Kidney (tissue), 14 donors: ENCODE results near the gene HBS1L. TPM values are rescaled to one million over a fixed set of nuclear protein-coding genes. Genes with fewer than 3 reads are reported as not detected.

Experiments used
- DNase-seq, 5 donors: peaks; one replicate each; pipeline ENCODE4 v3.0.0-alpha.2; 2013 to 2020
- FAIRE-seq: peaks from 2 replicates; lab custom pipeline; 2012; peaks lifted over from hg19 to GRCh38; lab: Jason Lieb, UNC
- H3K27ac ChIP-seq, 2 donors: one replicate each; pipeline ENCODE4 v1.7.0; 2013; ENCODE audit warnings: low read depth in 2 of 2, low read length in 2 of 2, inconsistent platforms in 1 of 2
- H3K27me3 ChIP-seq: one replicate; pipeline ENCODE4 v1.7.1; 2013; ENCODE audit warnings: low read length, inconsistent platforms; ENCODE audit not compliant: control insufficient read depth, insufficient read depth
- H3K36me3 ChIP-seq, 3 donors: one replicate each; pipeline versions ENCODE4 v1.7.0 to v1.7.1; 2013; ENCODE audit warnings: low read length in 3 of 3, control low read depth in 1 of 3, inconsistent platforms in 1 of 3; ENCODE audit not compliant: insufficient read depth in 3 of 3, control insufficient read depth in 2 of 3
- H3K4me1 ChIP-seq, 3 donors: one replicate each; pipeline versions ENCODE4 v1.7.0 to v1.7.1; 2013; ENCODE audit warnings: low read length in 3 of 3, inconsistent platforms in 1 of 3, low read depth in 1 of 3; ENCODE audit not compliant: control insufficient read depth in 2 of 3, insufficient read depth in 2 of 3
- H3K4me3 ChIP-seq, 3 donors: one replicate each; pipeline versions ENCODE4 v1.7.0 to v1.8.1; 2013; ENCODE audit warnings: low read length in 3 of 3, control low read depth in 1 of 3, inconsistent platforms in 1 of 3
- H3K9ac ChIP-seq, 3 donors: one replicate each; pipeline versions ENCODE4 v1.7.0 to v1.7.1; 2013; ENCODE audit warnings: low read length in 3 of 3, control low read depth in 1 of 3, inconsistent platforms in 1 of 3
- H3K9me3 ChIP-seq, 3 donors: one replicate each; pipeline versions ENCODE4 v1.7.0 to v1.7.1; 2013; ENCODE audit warnings: low read length in 3 of 3, control low read depth in 1 of 3, inconsistent platforms in 1 of 3; ENCODE audit not compliant: control insufficient read depth in 2 of 3, insufficient read depth in 1 of 3
- CTCF ChIP-seq: IDR thresholded peaks from 3 replicates; pipeline ENCODE4 v1.5.1; 2012; ENCODE audit warnings: mild to moderate bottlenecking, moderate library complexity, borderline replicate concordance; ENCODE audit not compliant: insufficient read depth; ENCODE audit errors: extremely low read depth
- intact Hi-C: fragments of 100-400 bp; cut with DNase I; formaldehyde crosslinking; loops from one replicate; pipeline ENCODE4 v1.11.1; 2022
- polyA plus RNA-seq: library from polyadenylated mRNA; stranded (reverse); fragments of 350-450 nt; fragmentation: Illumina TruSeq; extraction: RNeasy Lipid Tissue Mini Kit (QIAGEN cat#74804); gene quantifications from one replicate; pipeline ENCODE4 v1.2.3, GENCODE V29; 2014; ENCODE audit warnings: low read depth, low replicate concordance; ENCODE audit not compliant: insufficient read depth
- total RNA-seq: library from RNA; stranded (reverse); fragmentation: NEBNext Ultra II Directional; extraction: Animal tissue kit (Norgen Biotek cat#: 25700); gene quantifications from one replicate; pipeline ENCODE4 v1.2.1, GENCODE V29; 2021
- donor health status: control.
- donor health status: control.
- donor health status: control.
- donor health status: control.
- donor health status: control.
- donor health status: DM: yes; HTN: yes; CAD: no.
- donor health status: Normal renal cell carcinoma (clear cell type).

The HBS1L gene
- total and polyA plus RNA-seq, 2 donors from 2014 or later: 21.0 to 59.1 TPM

DNA sequence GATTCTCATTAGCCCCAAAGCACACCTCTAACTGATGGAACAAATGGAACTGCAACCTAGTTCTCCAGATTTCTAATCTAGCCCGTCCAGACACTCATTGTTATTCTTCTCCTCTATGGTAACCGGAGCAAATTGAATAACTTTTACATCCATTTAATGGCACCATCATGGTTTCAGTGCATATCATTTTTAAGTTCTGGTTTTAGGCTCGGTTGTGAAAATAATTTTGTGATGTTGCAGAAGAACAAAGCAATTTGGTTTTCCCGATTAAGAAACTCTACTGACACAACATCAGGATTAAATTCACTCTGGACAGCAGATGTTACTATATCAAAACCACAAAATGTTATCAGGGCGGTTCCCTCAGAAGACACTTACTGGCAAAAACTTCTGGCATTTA, 42.5 kb upstream of the HBS1L start:
- H3K4me1 ChIP-seq: no peaks in the 10 kb centered on the region
- TF ChIP-seq CTCF: no peak
- H3K9me3 ChIP-seq: no peaks in the 10 kb centered on the region
- no peaks in the 10 kb centered on the region for H3K27me3 ChIP-seq
- DNase-seq (no peak), FAIRE-seq (no peak)
- no peaks in the 10 kb centered on the region for H3K36me3 ChIP-seq
- H3K27ac ChIP-seq: no peak overlapping the region
- H3K9ac ChIP-seq: no peak overlapping the region
- intact Hi-C loops: no loop called here
- no peak overlapping the region for H3K4me3 ChIP-seq

GRCh38 chr6:135096403-135097130, 41.9 kb upstream of the HBS1L start:
- no peak for TF ChIP-seq CTCF
- Histone ChIP-seq H3K27me3 (no peaks in the 10 kb centered on the region), H3K27ac (no peak overlapping the region), H3K4me3 (no peak overlapping the region), H3K9me3 (no peaks in the 10 kb centered on the region), H3K9ac (no peak overlapping the region), H3K36me3 (no peaks in the 10 kb centered on the region), H3K4me1 (no peaks in the 10 kb centered on the region)
- FAIRE-seq: no peak
- intact Hi-C loops: no loop called here
- DNase-seq: no peak

GRCh38 chr6:135095716-135096115, 41.1 kb upstream of the HBS1L start:
- H3K27ac ChIP-seq: no peak overlapping the region
- intact Hi-C loops: no loop called here
- no peaks in the 10 kb centered on the region for H3K27me3 ChIP-seq
- H3K9ac ChIP-seq: no peak overlapping the region
- DNase-seq (no peak), FAIRE-seq (no peak)
- TF ChIP-seq CTCF: no peak
- H3K36me3 ChIP-seq: no peaks in the 10 kb centered on the region
- no peak overlapping the region for H3K4me3 ChIP-seq
- no peaks in the 10 kb centered on the region for H3K9me3 ChIP-seq
- H3K4me1 ChIP-seq: no peaks in the 10 kb centered on the region
